ENCODE results near the gene CRIM1. TPM values are rescaled to one million over a fixed set of nuclear protein-coding genes. Genes with fewer than 3 reads are reported as not detected.

CRIM1 gene
- total RNA-seq, 4 donors from 2014 or later, result 140 to 429 (median 201) TPM

- H3K4me1 ChIP-seq, result peaks cover 5 to 12% (median 8%) of the 10 kb centered on the region in 4 donors
- no peak overlapping the region for H3K27ac ChIP-seq (replicated peaks in 1 of 4)
- no peaks in the 10 kb centered on the region for H3K27me3 ChIP-seq
- intact Hi-C loops (cut with DNase I), result no loop called here
- no peak overlapping the region for H3K4me3 ChIP-seq
- no peaks in the 10 kb centered on the region for H3K9me3 ChIP-seq
- DNase-seq (ENCODE audit: extremely low spot score), result no peak
- H3K36me3 ChIP-seq, result peaks cover 26 to 69% (median 57%) of the 10 kb centered on the region in 4 donors
- 93% methylated on average over 2 of the region's 2 CpGs for WGBS
- TF ChIP-seq EP300 (IDR thresholded peaks at IDR 0.05), result no peak
- no peak for TF ChIP-seq CTCF (IDR thresholded peaks at IDR 0.05)
- no peak for TF ChIP-seq POLR2A (IDR thresholded peaks at IDR 0.05; ENCODE audit: low read depth)
- no peak for TF ChIP-seq POLR2AphosphoS5 (IDR thresholded peaks at IDR 0.05)
Measured at GRCh38 chr2:36577884-36578283, 222.3 kb downstream of the CRIM1 start.

DNA sequence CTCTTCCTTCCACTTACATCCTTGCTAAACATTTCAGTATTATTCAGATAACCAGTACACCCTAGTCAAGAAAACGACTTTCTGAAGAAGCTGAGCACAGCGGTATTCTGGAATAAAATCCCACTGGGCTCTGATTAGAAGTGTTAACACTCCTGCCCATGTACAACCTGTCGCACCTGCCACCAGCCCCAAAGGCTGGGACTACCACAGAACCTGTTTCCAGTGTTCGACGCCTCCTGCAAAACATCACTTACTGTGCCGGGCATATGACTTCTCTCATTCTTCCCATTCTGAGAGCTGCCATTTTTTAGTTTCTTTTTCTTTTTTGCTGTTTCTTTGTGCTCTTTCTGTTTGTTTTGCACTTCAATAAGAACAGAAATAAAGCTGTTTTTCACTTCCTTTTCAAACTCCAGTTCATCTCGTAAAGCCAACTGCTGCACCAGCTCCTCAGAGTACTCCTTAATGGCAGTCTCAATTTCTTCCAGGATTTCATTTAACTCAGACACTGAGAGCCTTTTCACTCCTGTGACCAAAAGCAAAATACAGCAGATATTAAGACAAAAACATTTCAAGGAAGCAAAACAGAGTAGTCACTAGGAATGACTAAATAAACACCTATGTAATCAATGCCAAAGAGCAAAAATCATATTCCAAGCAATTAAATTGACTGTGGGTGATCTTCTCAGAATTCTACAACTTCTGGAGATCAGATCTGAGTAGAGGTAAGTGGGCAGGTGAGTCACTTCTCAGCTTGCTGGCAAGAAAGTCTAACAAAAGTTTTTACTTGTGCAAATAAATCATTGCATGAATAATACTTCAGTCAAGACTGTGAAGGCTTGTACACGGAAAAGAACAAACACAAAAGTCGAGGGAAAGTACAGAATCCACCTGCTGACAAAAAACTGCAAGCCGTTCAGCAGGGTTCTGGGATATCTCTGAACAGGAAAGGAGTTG lies 223.0 kb downstream of the CRIM1 start:
- no peaks in the 10 kb centered on the region for H3K9me3 ChIP-seq
- peaks cover 26 to 76% (median 59%) of the 10 kb centered on the region in 4 donors for H3K36me3 ChIP-seq
- intact Hi-C loops (cut with DNase I), result no loop called here
- TF ChIP-seq CTCF (IDR thresholded peaks at IDR 0.05) (no peak), EP300 (IDR thresholded peaks at IDR 0.05) (no peak), POLR2A (IDR thresholded peaks at IDR 0.05; ENCODE audit: low read depth) (no peak), POLR2AphosphoS5 (IDR thresholded peaks at IDR 0.05) (no peak)
- H3K4me1 ChIP-seq, result peaks cover 5 to 18% (median 11%) of the 10 kb centered on the region in 4 donors
- WGBS, result 90% methylated on average over 10 of the region's 10 CpGs
- H3K27ac ChIP-seq (replicated peaks in 1 of 4), result no peak overlapping the region
- no peak overlapping the region for H3K4me3 ChIP-seq
- no peaks in the 10 kb centered on the region for H3K27me3 ChIP-seq
- DNase-seq (ENCODE audit: extremely low spot score), result no peak

- H3K27me3 ChIP-seq, result no peaks in the 10 kb centered on the region
- peaks cover 26 to 82% (median 65%) of the 10 kb centered on the region in 4 donors for H3K36me3 ChIP-seq
- no peak overlapping the region for H3K27ac ChIP-seq (replicated peaks in 1 of 4)
- H3K4me3 ChIP-seq, result no peak overlapping the region
- intact Hi-C loops (cut with DNase I), result no loop called here
- no peak for DNase-seq (ENCODE audit: extremely low spot score)
- no peaks in the 10 kb centered on the region for H3K9me3 ChIP-seq
- TF ChIP-seq CTCF (IDR thresholded peaks at IDR 0.05), result no peak
- no peak for TF ChIP-seq POLR2AphosphoS5 (IDR thresholded peaks at IDR 0.05)
- no peak for TF ChIP-seq EP300 (IDR thresholded peaks at IDR 0.05)
- no peak for TF ChIP-seq POLR2A (IDR thresholded peaks at IDR 0.05; ENCODE audit: low read depth)
- peaks cover 5 to 18% (median 11%) of the 10 kb centered on the region in 4 donors for H3K4me1 ChIP-seq
Measured at GRCh38 chr2:36579297-36579664, 223.7 kb downstream of the CRIM1 start.

GRCh38 chr2:36582538-36582937 lies 227.0 kb downstream of the CRIM1 start:
- intact Hi-C loops (cut with DNase I), result no loop called here
- H3K9me3 ChIP-seq, result no peaks in the 10 kb centered on the region
- TF ChIP-seq POLR2AphosphoS5 (IDR thresholded peaks at IDR 0.05) (no peak), EP300 (IDR thresholded peaks at IDR 0.05) (no peak), POLR2A (IDR thresholded peaks at IDR 0.05; ENCODE audit: low read depth) (no peak), CTCF (IDR thresholded peaks at IDR 0.05) (no peak)
- peaks cover 9 to 22% (median 13%) of the 10 kb centered on the region in 4 donors for H3K4me1 ChIP-seq
- no peak overlapping the region for H3K4me3 ChIP-seq
- H3K36me3 ChIP-seq, result peaks cover 26 to 82% (median 58%) of the 10 kb centered on the region in 4 donors
- H3K27ac ChIP-seq (replicated peaks in 1 of 4), result peak overlapping the region in 1 of 4 donors; percentile 3
- 78% methylated on average over 5 of the region's 5 CpGs for WGBS
- DNase-seq (ENCODE audit: extremely low spot score), result no peak
- H3K27me3 ChIP-seq, result no peaks in the 10 kb centered on the region
